HUDEP-2 (cell line): ENCODE results near the gene SPOCK3.

Source experiments
- DNase-seq, 76 experiments: peaks; one replicate each; lab custom pipeline; 2025; ENCODE audit not compliant: unreplicated experiment in 76 of 76; lab: John Stamatoyannopoulos, UW

Gene SPOCK3

GRCh38 chr4:166700592-166700991 is 533.7 kb downstream of the SPOCK3 start:
- no peak for DNase-seq

GRCh38 chr4:166688835-166689234 is 545.5 kb downstream of the SPOCK3 start:
- no peak for DNase-seq

GRCh38 chr4:166687828-166688227 is 546.5 kb downstream of the SPOCK3 start:
- no peak for DNase-seq
